ENCODE data around the gene LIN52. TPM values are rescaled to one million over a fixed set of nuclear protein-coding genes. Genes with fewer than 3 reads are reported as not detected.

Gene LIN52
- total and polyA plus RNA-seq, 2 experiments from 2014 or later: 8.6 to 10.8 TPM

- TF ChIP-seq ZNF462 (CRISPR knock-in tag; IDR thresholded peaks at IDR 0.05): no peak
- no peak for TF ChIP-seq JUNB (IDR thresholded peaks at IDR 0.05; ENCODE audit: unreplicated experiment)
- no peak for TF ChIP-seq CTCF (conservative IDR thresholded peaks at IDR 0.05; ENCODE audit: low read depth in 2 of 2)
- TF ChIP-seq ETS1 (IDR thresholded peaks at IDR 0.05): no peak
- TF ChIP-seq POLR2AphosphoS5 (IDR thresholded peaks at IDR 0.05; ENCODE audit: low read depth): no peak
Measured at GRCh38 chr14:74195623-74196022, 110.9 kb downstream of the LIN52 start (continued).

All from GM23338 (cell line).